Adipocyte (in vitro differentiated cells): ENCODE results near the gene ADGRG6.

Source experiments
- DNase-seq: peaks from one replicate; pipeline ENCODE4 v3.0.0-alpha.2; 2015; ENCODE audit warnings: low read depth
- H3K27me3 ChIP-seq: replicated peaks from 2 replicates; pipeline ENCODE4 v1.7.0; 2013; ENCODE audit warnings: mild to moderate bottlenecking, low read length, moderate library complexity; ENCODE audit not compliant: control insufficient read depth, insufficient read depth
- H3K36me3 ChIP-seq: 2 replicates; pipeline ENCODE4 v1.7.0; 2013; ENCODE audit warnings: low read length, mild to moderate bottlenecking, moderate library complexity; ENCODE audit not compliant: control insufficient read depth, insufficient read depth, severe bottlenecking
- H3K4me1 ChIP-seq: 2 replicates; pipeline ENCODE4 v1.7.0; 2013; ENCODE audit warnings: mild to moderate bottlenecking, low read length, moderate library complexity; ENCODE audit not compliant: control insufficient read depth, insufficient read depth
- H3K4me3 ChIP-seq: 2 replicates; pipeline ENCODE4 v1.7.0; 2013; ENCODE audit warnings: mild to moderate bottlenecking, low read length, moderate library complexity
- H3K9ac ChIP-seq: 2 replicates; pipeline ENCODE4 v1.7.0; 2013; ENCODE audit warnings: mild to moderate bottlenecking, low read length, moderate library complexity
- H3K9me3 ChIP-seq: 2 replicates; pipeline ENCODE4 v1.7.0; 2013; ENCODE audit warnings: mild to moderate bottlenecking, low read length, moderate library complexity; ENCODE audit not compliant: control insufficient read depth

ADGRG6 gene

DNA sequence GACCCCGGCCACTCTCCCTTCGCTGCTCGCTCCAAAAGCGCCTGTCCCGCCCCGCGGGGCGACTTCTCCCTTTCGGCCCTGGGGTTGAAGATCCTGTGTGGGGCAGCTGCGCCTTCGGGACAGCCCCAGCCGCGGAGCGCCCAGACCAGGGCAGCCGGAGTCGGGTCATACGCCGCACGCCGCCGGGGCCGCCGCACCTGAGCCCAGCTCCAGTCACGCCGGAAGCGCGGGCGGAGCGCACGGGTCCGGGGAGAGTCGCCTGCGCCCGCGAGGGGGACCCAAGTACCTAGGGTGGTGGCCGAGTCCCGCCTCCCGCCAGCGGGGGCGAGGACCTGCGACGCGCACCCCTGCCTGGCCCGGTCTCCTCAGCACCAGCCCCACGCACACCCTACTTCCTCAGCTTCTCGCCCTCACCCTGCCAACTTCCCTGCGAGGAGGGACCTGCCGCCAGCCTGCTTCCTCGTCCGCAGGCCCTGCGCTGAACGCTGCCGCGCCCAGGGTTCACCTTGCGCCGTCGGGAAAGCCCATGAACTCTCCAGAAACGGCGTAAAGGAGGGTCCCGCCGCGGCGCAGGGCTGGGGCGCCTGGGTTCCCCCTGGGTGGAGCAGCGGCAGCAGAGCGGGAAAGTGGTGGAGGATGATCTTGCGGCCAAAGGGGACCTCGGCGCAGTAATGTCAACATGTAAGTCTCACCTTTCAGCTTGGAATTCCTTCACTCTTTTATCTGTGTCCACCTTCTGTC is at the start of gene ADGRG6:
Gene ADGRG6 (plus strand): TSS at position 357 of the 741 bp plus-strand sequence. CDS start 323 bp downstream, at position 680.
- Histone ChIP-seq H3K36me3 (no peaks in the 10 kb centered on the region), H3K9ac (peak within 1 kb of the TSS; percentile 41), H3K4me3 (peak within 1 kb of the TSS; percentile 80), H3K27me3 (peaks cover 5% of the 10 kb centered on the region), H3K9me3 (peaks cover 4% of the 10 kb centered on the region), H3K4me1 (peaks cover 13% of the 10 kb centered on the region)
- peak; percentile 56 for DNase-seq

- DNase-seq, result no peak
- H3K36me3 ChIP-seq, result no peaks in the 10 kb centered on the region
- no peaks in the 10 kb centered on the region for H3K27me3 ChIP-seq
- H3K9ac ChIP-seq, result no peak overlapping the region
- no peaks in the 10 kb centered on the region for H3K9me3 ChIP-seq
- no peak overlapping the region for H3K4me3 ChIP-seq
- H3K4me1 ChIP-seq, result no peaks in the 10 kb centered on the region
Observed at GRCh38 chr6:142254513-142254912, 47.3 kb upstream of the ADGRG6 start.

DNA sequence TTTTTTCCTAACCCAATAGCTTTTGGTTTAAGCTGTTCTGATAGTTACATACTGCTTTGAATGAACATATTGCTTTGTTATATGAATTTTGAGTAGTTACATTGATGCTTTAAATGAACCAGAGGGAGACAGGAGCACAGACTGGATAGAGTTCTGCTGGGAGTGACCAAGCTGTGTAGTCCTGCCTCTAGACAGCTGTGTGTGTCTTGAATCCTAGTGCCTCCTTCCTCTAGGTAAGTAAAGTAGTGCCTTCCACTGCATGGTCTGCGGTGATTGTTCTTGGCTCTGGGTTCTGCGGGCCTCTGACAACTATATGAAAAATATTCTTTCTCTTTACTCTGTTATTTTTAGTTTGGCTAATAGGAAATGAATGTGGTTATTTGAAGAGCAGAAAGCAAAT is 46.0 kb upstream of the ADGRG6 start:
- Histone ChIP-seq H3K4me1 (no peaks in the 10 kb centered on the region), H3K9ac (no peak overlapping the region), H3K9me3 (no peaks in the 10 kb centered on the region), H3K27me3 (no peaks in the 10 kb centered on the region), H3K4me3 (no peak overlapping the region), H3K36me3 (no peaks in the 10 kb centered on the region)
- DNase-seq, result no peak

DNA sequence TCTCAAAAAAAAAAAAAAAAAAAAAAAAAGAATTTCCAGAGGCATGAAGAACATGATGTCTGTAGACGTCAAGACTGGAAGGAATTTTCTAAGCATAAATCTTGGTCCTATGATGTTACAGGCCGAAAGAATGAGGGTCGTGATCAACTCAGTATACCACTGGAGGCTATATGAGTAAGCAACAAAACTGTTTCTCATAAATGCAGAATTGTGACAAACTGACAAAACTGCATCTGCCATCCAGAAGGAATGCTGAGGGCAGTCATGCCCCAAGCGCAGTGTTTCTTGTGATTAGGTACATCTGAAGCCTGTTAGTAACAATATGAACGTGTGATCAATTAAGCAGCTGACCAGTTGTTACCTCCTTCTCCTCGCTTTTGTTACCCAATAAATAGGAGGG is 43.5 kb upstream of the ADGRG6 start:
- H3K4me1 ChIP-seq, result no peaks in the 10 kb centered on the region
- no peaks in the 10 kb centered on the region for H3K9me3 ChIP-seq
- no peaks in the 10 kb centered on the region for H3K27me3 ChIP-seq
- H3K4me3 ChIP-seq, result no peak overlapping the region
- H3K36me3 ChIP-seq, result no peaks in the 10 kb centered on the region
- no peak for DNase-seq
- H3K9ac ChIP-seq, result no peak overlapping the region

- Histone ChIP-seq H3K27me3 (no peaks in the 10 kb centered on the region), H3K9me3 (no peaks in the 10 kb centered on the region), H3K4me3 (no peak overlapping the region), H3K36me3 (no peaks in the 10 kb centered on the region), H3K4me1 (no peaks in the 10 kb centered on the region), H3K9ac (no peak overlapping the region)
- no peak for DNase-seq
Observed at GRCh38 chr6:142258757-142259156, 43.0 kb upstream of the ADGRG6 start.

GRCh38 chr6:142260748-142261147 is 41.1 kb upstream of the ADGRG6 start:
- H3K27me3 ChIP-seq, result no peaks in the 10 kb centered on the region
- H3K9ac ChIP-seq, result no peak overlapping the region
- H3K4me3 ChIP-seq, result no peak overlapping the region
- DNase-seq, result no peak
- H3K9me3 ChIP-seq, result no peaks in the 10 kb centered on the region
- no peaks in the 10 kb centered on the region for H3K36me3 ChIP-seq
- H3K4me1 ChIP-seq, result no peaks in the 10 kb centered on the region

- no peak overlapping the region for H3K9ac ChIP-seq
Observed at GRCh38 chr6:142262231-142262630, 39.6 kb upstream of the ADGRG6 start.

DNA sequence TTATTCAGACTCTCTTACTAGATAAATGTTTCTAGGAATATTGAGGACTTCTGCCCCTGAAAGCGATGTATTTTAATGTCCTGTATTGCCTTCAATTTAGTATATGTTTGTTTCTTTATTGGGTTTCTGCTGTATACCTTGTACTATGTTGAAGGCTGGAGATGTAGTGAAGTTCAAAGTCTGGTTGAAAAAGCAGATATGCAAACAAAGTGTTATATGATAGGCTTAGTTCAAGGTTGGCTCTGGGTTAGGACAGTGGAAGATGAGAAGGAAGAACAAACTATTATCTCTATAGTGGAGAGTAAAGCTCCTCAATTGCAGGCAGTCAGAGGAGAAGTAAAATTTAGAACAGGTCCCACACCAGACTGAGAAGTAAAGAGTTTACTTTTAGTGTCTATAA is 36.3 kb upstream of the ADGRG6 start:
- Histone ChIP-seq H3K36me3 (no peaks in the 10 kb centered on the region), H3K27me3 (no peaks in the 10 kb centered on the region), H3K4me1 (no peaks in the 10 kb centered on the region), H3K9ac (no peak overlapping the region), H3K4me3 (no peak overlapping the region), H3K9me3 (no peaks in the 10 kb centered on the region)
- DNase-seq, result no peak

More at GRCh38 chr6:142262231-142262630, 39.6 kb upstream of the ADGRG6 start:
- Histone ChIP-seq H3K9me3 (no peaks in the 10 kb centered on the region), H3K4me3 (no peak overlapping the region), H3K36me3 (no peaks in the 10 kb centered on the region), H3K27me3 (no peaks in the 10 kb centered on the region), H3K4me1 (no peaks in the 10 kb centered on the region)
- DNase-seq, result no peak

DNA sequence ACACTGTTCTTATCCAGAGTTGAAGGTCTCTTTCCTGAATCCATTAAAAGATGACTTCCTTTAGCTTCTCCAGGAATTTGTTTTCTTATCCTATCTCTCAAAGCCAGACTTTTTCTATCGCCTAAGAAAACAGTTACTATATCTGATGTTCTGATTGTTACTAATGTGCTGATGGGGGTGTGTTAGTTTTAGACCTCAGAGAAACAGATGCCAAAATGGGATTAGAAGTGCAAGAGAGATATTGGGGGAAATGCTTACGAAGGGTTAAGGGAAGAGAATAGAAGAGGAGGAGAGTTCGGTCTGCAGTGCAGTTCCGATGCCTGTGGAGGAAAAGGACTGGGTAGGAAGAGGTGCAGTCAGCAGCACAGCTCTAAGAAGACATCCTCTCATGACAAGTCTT is 35.7 kb upstream of the ADGRG6 start:
- Histone ChIP-seq H3K4me3 (no peak overlapping the region), H3K9ac (no peak overlapping the region), H3K27me3 (no peaks in the 10 kb centered on the region), H3K9me3 (no peaks in the 10 kb centered on the region), H3K36me3 (no peaks in the 10 kb centered on the region), H3K4me1 (no peaks in the 10 kb centered on the region)
- DNase-seq, result no peak

DNA sequence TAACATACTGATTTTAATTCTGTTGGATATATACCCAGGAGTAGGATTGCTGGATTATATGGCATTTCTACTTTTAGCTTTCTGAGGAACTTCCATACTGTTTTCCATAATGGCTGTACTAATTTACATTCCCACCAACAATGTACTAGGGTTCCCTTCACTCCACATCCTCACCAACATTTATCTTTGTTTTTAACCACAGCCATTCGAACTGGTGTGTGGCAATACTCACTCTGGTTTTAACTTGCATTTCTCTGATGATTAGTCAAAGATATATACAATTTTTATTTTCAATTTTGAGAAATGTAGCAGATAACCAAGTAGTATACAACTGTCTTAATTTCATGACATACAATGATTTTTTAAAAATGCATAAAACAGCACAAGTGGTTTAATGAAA is 30.3 kb upstream of the ADGRG6 start:
- H3K27me3 ChIP-seq, result no peaks in the 10 kb centered on the region
- H3K9me3 ChIP-seq, result no peaks in the 10 kb centered on the region
- no peaks in the 10 kb centered on the region for H3K36me3 ChIP-seq
- H3K9ac ChIP-seq, result no peak overlapping the region
- DNase-seq, result no peak
- H3K4me1 ChIP-seq, result no peaks in the 10 kb centered on the region
- H3K4me3 ChIP-seq, result no peak overlapping the region

GRCh38 chr6:142274656-142275055 is 27.2 kb upstream of the ADGRG6 start:
- DNase-seq, result no peak
- H3K4me1 ChIP-seq, result peaks cover 12% of the 10 kb centered on the region
- no peaks in the 10 kb centered on the region for H3K9me3 ChIP-seq
- H3K27me3 ChIP-seq, result no peaks in the 10 kb centered on the region
- H3K4me3 ChIP-seq, result no peak overlapping the region
- no peak overlapping the region for H3K9ac ChIP-seq
- H3K36me3 ChIP-seq, result no peaks in the 10 kb centered on the region
